AG10803 (cell line): ENCODE data around the gene SORL1.

Experiments
- DNase-seq: peaks from one replicate; pipeline ENCODE4 v3.0.0; 2010; ENCODE audit warnings: low read depth
- H3K4me3 ChIP-seq: 2 replicates; pipeline ENCODE4 v1.5.1; 2011; ENCODE audit warnings: mild to moderate bottlenecking, low read length, control low read depth
- TF ChIP-seq, protein P1 (sequence below): conservative IDR thresholded peaks from 2 replicates; pipeline ENCODE4 v1.5.1; 2011; ENCODE audit warnings: mild to moderate bottlenecking, low read length, control low read depth, inconsistent platforms

Gene SORL1

DNA sequence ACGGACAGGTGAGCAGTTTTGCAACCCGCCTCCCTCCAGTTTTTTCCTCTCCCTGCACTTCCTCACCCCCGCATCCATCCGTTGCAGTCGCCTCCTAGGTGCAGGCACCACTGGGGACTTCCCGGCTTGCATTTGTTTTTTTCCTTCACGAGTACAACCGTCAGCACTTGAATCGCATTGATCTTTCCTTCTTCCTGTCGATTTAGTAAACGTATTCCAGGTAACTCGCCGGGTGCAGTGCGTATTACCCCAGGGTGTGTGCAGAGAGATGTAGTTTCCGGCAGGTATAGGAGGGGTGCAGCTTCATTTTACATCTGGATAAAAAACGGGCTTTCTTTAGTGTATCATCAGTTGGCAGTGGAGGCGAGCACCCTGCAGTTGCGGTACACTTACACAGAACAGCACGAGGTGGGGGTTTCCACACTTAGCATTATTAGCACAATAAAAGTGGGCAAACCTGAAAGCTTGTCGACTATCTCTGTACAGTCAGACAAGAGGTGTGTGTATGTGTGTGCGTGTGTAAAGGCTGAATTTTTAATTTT is 566 bp downstream of the SORL1 start, which contains the start of gene SORL1-AS1:
Gene SORL1-AS1 (minus strand): TSS at position 359 of the 542 bp plus-strand sequence.
- TF ChIP-seq, protein P1, sequence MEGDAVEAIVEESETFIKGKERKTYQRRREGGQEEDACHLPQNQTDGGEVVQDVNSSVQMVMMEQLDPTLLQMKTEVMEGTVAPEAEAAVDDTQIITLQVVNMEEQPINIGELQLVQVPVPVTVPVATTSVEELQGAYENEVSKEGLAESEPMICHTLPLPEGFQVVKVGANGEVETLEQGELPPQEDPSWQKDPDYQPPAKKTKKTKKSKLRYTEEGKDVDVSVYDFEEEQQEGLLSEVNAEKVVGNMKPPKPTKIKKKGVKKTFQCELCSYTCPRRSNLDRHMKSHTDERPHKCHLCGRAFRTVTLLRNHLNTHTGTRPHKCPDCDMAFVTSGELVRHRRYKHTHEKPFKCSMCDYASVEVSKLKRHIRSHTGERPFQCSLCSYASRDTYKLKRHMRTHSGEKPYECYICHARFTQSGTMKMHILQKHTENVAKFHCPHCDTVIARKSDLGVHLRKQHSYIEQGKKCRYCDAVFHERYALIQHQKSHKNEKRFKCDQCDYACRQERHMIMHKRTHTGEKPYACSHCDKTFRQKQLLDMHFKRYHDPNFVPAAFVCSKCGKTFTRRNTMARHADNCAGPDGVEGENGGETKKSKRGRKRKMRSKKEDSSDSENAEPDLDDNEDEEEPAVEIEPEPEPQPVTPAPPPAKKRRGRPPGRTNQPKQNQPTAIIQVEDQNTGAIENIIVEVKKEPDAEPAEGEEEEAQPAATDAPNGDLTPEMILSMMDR = no peak
- DNase-seq = no peak
- H3K4me3 ChIP-seq = peak within 1 kb of the TSS; percentile 56

DNA sequence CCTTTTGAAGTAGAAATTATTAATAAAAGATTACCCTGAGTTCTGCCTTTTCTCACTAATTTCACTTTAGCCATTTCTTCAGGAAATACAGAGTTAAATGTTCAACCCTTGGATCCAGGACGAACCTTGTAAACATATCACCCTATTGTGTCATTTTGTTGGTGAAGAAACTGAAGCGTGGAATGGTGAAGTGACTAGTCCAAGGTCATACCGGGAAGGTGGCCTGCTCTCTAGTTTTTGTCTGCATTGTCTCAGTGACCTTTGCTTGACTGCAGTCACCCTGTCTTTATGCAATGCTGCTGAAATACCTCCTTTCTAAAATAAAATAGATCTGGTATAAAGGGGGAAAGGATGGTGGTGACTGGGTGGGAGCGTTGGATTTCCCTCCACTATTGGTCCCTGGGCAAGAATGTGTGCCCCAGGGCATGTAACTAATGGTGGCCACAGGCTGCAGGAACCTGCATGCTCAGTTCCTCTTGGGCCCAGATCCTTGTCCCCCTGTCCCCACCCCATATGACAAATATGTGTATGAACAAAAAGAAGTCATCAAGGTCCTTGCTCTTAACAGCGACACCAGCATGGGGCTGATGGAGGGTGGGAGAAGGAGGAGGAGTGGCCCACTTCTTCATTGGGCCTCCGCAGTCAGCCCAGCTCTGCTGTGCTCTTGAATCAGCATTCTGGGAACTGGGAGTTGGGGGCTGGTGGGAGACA is 1.6 kb downstream of the SORL1 start:
- DNase-seq = no peak
- TF ChIP-seq, protein P1 = no peak
- H3K4me3 ChIP-seq = no peak overlapping the region

GRCh38 chr11:121455115-121455514 is 3.0 kb downstream of the SORL1 start:
- no peak overlapping the region for H3K4me3 ChIP-seq
- no peak for DNase-seq
- TF ChIP-seq, protein P1 = no peak

- DNase-seq = no peak
- TF ChIP-seq, protein P1 = no peak
- H3K4me3 ChIP-seq = no peak overlapping the region
Measured at GRCh38 chr11:121456151-121456550, 4.0 kb downstream of the SORL1 start.

DNA sequence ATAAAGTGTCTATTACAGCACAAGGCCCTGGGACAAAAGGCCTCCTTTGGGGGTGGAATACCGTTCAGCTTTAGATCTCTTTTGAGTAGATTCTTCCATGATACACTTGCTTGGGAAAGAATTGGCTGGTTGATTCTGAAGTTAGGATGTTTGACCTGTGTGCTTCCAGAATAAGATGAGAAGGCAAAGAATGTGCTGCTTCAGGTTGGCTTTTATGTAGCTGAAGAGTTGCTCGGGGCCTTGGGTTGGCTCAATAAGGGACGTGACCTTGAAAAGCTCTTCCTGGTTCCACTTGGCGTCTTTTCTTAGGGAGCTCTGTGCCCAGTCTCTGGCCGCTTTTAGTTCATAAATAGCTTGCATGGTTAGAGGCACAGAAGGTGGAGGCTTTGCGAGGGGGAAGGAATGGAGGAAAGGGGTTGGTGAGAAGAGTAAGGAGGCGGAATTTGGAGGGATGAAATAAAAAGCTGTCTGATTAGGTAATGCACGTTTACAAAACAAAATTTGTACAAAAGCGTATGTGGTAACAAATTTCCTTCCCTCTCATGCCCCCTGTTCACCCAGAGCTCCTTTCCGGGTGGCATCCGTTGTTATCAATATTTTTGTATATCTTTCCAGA is 4.8 kb downstream of the SORL1 start:
- TF ChIP-seq, protein P1 = no peak
- no peak for DNase-seq
- H3K4me3 ChIP-seq = no peak overlapping the region

DNA sequence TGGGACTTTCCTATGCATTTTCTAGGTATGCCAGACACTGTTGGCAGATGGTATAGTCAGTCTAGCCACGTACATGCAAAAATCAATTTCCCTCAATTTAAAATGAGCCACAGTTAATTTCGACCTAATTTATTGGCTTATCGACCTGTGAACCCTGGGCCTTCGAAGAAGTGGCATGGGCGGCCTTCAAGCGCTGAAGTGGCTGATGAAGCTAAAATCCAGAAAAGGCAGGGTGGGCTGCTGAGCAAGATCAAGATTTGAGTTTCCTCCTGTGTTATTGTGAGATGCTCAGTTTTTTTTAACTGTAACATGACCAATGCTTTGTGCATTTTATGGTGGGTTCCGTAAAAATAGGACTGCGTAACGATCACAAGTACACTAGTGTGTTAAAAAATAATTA is 6.4 kb downstream of the SORL1 start:
- DNase-seq = no peak
- H3K4me3 ChIP-seq = no peak overlapping the region
- TF ChIP-seq, protein P1 = no peak

DNA sequence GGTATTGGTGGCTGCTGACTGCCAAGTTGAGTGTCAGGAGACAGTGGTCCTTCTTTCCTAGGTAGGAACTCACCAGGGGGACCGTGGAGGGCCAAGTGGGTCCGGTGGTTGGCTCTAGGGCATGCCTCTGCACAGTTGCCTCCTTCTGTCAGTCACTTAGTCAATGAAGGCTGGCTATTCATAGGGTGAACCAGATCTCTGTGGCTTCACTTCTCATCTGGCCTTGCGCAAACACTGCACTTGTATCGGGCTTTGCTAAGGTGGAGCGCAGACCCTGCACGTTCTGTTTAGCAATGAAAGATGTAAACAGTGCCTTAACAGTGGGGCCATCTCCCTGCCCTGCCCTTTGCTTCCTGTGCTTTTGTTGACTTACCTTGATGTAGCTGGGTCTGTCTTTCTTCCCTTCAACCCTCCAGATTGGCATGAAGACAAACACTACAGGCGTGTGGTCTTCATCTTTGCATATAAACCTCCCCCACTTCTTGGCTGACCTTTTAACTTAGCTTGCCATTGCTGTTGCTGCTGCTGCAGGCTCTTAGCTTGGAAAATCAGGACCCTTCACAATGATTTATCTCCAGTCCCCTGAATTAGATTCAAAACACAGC is 7.4 kb downstream of the SORL1 start:
- TF ChIP-seq, protein P1 = no peak
- no peak for DNase-seq
- no peak overlapping the region for H3K4me3 ChIP-seq
